GM20000 (cell line): ENCODE data around the gene TSPEAR.

Source experiments
- DNase-seq: peaks from one replicate; pipeline ENCODE4 v3.0.0; 2012; ENCODE audit warnings: low spot score
- TF ChIP-seq, protein P1 (sequence below): IDR thresholded peaks from 2 replicates; pipeline ENCODE4 v1.5.1; 2012; ENCODE audit warnings: mild to moderate bottlenecking, control low read depth; ENCODE audit errors: extremely low read depth, missing control alignments

The TSPEAR gene

GRCh38 chr21:44450999-44451398 lies 260.4 kb downstream of the TSPEAR start:
- TF ChIP-seq, protein P1, sequence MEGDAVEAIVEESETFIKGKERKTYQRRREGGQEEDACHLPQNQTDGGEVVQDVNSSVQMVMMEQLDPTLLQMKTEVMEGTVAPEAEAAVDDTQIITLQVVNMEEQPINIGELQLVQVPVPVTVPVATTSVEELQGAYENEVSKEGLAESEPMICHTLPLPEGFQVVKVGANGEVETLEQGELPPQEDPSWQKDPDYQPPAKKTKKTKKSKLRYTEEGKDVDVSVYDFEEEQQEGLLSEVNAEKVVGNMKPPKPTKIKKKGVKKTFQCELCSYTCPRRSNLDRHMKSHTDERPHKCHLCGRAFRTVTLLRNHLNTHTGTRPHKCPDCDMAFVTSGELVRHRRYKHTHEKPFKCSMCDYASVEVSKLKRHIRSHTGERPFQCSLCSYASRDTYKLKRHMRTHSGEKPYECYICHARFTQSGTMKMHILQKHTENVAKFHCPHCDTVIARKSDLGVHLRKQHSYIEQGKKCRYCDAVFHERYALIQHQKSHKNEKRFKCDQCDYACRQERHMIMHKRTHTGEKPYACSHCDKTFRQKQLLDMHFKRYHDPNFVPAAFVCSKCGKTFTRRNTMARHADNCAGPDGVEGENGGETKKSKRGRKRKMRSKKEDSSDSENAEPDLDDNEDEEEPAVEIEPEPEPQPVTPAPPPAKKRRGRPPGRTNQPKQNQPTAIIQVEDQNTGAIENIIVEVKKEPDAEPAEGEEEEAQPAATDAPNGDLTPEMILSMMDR: no peak
- no peak for DNase-seq

DNA sequence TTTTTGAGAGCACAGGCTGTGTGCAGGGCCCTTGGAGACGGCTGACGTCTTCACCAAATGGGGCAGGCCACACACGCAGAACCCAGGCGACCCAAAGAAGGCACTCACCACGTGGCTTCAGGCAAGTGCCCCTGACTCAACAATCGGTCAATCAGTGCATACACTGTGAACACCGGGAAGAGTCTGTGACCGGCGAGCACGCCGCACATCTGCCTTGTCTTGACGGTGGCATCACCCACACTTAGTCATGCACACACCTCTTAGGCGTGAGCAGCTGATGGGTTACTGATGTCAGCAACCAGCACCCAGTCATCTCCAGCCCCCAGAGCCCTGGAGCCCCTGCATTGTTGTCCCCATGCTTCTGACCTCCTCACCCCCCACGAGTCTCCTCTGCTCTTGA lies 261.0 kb downstream of the TSPEAR start:
- TF ChIP-seq, protein P1: no peak
- no peak for DNase-seq

- DNase-seq: no peak
- TF ChIP-seq, protein P1: no peak
These were observed 261.7 kb downstream of the TSPEAR start for GRCh38 chr21:44449473-44450363.

DNA sequence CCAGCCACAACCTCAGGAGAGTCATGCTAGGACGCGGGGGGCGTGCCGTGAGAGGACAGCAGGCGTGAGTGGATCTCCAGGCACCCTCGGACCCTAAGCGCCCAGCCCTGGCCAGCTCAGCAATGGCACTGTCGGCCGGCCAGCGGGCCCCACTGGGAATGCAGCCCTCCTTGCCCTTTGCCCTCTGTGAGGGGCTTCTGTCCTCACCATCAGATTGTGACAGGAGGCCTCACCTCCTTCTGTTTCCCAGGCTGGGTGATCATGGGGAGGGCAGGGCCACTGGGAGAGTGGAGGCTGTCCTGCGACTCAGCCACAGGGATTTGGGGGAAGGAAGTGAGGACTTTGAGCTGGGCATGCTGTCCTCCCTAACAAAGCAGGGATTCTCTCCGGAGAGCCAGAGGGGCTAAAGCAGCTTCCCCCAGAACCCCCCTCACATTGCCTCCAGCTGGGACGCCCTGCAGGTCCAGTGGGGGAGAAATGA lies 262.7 kb downstream of the TSPEAR start:
- TF ChIP-seq, protein P1: no peak
- no peak for DNase-seq
